ENCODE measurements around the gene CER1.

- no peak for TF ChIP-seq CTCF (IDR thresholded peaks at IDR 0.05 in 2 of 3, conservative IDR thresholded peaks at IDR 0.05 in 1 of 3; ENCODE audit: borderline replicate concordance in 1 of 3, insufficient read depth in 1 of 3, low read depth in 2 of 3, low read length in 2 of 3)
- no peak for TF ChIP-seq FOSL1 (IDR thresholded peaks at IDR 0.05; ENCODE audit: low read depth)
- TF ChIP-seq, protein P1, sequence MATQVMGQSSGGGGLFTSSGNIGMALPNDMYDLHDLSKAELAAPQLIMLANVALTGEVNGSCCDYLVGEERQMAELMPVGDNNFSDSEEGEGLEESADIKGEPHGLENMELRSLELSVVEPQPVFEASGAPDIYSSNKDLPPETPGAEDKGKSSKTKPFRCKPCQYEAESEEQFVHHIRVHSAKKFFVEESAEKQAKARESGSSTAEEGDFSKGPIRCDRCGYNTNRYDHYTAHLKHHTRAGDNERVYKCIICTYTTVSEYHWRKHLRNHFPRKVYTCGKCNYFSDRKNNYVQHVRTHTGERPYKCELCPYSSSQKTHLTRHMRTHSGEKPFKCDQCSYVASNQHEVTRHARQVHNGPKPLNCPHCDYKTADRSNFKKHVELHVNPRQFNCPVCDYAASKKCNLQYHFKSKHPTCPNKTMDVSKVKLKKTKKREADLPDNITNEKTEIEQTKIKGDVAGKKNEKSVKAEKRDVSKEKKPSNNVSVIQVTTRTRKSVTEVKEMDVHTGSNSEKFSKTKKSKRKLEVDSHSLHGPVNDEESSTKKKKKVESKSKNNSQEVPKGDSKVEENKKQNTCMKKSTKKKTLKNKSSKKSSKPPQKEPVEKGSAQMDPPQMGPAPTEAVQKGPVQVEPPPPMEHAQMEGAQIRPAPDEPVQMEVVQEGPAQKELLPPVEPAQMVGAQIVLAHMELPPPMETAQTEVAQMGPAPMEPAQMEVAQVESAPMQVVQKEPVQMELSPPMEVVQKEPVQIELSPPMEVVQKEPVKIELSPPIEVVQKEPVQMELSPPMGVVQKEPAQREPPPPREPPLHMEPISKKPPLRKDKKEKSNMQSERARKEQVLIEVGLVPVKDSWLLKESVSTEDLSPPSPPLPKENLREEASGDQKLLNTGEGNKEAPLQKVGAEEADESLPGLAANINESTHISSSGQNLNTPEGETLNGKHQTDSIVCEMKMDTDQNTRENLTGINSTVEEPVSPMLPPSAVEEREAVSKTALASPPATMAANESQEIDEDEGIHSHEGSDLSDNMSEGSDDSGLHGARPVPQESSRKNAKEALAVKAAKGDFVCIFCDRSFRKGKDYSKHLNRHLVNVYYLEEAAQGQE (IDR thresholded peaks at IDR 0.05; ENCODE audit: low read depth): no peak
- TF ChIP-seq POLR2A (IDR thresholded peaks at IDR 0.05; ENCODE audit: borderline replicate concordance, extremely low read depth, insufficient read depth, insufficient read length): no peak
- TF ChIP-seq YY1 (IDR thresholded peaks at IDR 0.05; ENCODE audit: extremely low read depth, insufficient replicate concordance, low read depth, low read length): no peak
- no peak for TF ChIP-seq ZNF274 (IDR thresholded peaks at IDR 0.05; ENCODE audit: low read depth, low read length)
- TF ChIP-seq SIN3A (IDR thresholded peaks at IDR 0.05; ENCODE audit: low read depth): no peak
- TF ChIP-seq, protein P2, sequence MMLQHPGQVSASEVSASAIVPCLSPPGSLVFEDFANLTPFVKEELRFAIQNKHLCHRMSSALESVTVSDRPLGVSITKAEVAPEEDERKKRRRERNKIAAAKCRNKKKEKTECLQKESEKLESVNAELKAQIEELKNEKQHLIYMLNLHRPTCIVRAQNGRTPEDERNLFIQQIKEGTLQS (IDR thresholded peaks at IDR 0.05): no peak
- no peak for TF ChIP-seq RAD21 (IDR thresholded peaks at IDR 0.05; ENCODE audit: low read depth)
Observed at GRCh38 chr9:14671377-14671776, 51.2 kb downstream of the CER1 start.

Measured in HCT116 (cell line).